Loucy (cell line): ENCODE results near the gene CENPO.

Source experiments
- CTCF ChIP-seq: fragments of 200-600 bp; sonication (generic); conservative IDR thresholded peaks from 2 replicates; pipeline ENCODE4 v1.5.1; 2014; ENCODE audit warnings: mild to moderate bottlenecking, antibody characterized with exemption, low read length
- EZH2phosphoT487 ChIP-seq: fragments of 200-600 bp; IDR thresholded peaks from 2 replicates; pipeline ENCODE4 v1.6.1; 2018; ENCODE audit warnings: antibody characterized with exemption, mild to moderate bottlenecking, moderate library complexity, borderline replicate concordance

- no peak for TF ChIP-seq CTCF
- TF ChIP-seq EZH2phosphoT487 = no peak
Measured at GRCh38 chr2:24747299-24747698, 45.9 kb upstream of the CENPO start.
